GM12872 (cell line): ENCODE measurements around the gene SMIM7.

Source experiments
- CTCF ChIP-seq: IDR thresholded peaks from 3 replicates; pipeline ENCODE4 v1.5.1; 2011; ENCODE audit warnings: low read depth, mild to moderate bottlenecking, low read length, moderate library complexity; ENCODE audit not compliant: insufficient read depth

The SMIM7 gene

DNA sequence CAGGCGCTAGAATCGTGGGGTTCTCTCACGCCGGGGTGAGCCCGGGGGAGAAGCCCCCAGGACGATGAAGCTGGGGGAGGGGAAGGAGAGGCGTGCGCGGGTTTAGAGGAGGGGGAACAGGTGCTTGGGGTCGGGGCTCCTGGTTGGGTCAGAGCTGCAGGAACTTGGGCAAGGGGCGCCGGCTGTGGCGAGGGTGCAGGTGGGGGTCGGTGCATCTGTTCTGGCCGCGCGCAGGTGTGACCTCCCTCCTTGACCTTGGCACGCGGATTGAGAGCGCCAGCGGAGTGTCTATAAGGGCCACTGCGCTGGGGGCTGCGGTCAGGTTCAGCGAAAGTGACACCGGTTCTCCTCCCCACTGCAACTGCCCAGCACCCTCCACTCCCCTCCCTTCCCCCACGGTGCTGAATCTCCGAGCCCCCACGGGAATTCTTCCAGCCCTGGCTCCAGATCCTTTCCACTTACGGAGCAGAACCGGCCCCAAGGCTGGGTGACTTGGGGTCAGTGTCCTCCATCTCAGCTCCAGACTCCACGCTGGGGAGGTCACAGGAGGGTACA is 1.6 kb upstream of the SMIM7 start:
- TF ChIP-seq CTCF: no peak

- TF ChIP-seq CTCF: no peak
Observed at GRCh38 chr19:16660763-16661479, 977 bp upstream of the SMIM7 start, which contains the start of gene TMEM38A. TMEM38A (plus strand) TSS chr19:16661139; CDS start chr19:16661218, 79 bp downstream.

DNA sequence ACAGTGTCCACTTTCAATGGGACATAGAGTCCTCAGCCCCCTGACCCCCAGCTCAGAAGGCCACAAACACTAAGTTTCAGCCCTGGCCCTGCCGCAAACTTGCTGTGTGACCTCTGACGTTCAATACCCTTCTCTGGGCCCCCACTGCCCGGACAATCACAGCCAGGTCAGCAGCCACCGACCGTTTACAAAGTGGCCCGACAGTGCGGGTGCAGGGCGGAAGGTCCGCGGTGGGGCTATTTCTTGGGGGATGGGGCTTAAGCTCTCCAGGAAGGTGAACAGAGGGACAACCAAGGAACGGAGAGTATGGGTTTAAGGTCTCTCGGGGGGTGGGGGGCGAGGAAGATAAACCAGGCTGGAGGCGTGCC is 496 bp downstream of the SMIM7 start:
- no peak for TF ChIP-seq CTCF

DNA sequence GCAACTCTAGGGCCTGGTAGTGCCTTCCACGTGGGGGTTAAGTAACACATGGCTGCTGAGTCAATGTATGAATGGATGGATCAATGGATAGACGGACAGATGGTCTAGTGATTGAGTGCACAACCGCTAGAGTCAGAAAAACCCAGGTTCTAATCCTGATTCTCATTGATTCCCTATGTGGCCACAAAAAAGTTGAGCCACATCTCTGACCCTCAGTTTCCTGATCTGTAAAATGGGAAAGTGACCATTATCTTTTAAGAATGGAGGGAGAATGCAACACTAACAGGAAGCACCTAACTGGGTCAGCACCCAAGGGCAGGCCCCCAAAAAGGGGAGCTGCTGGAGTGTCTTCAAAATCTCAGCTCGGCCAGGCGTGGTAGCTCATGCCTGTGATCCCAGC is 2.6 kb downstream of the SMIM7 start:
- TF ChIP-seq CTCF: no peak

- no peak for TF ChIP-seq CTCF
Observed at GRCh38 chr19:16655727-16656126, 4.2 kb downstream of the SMIM7 start.

DNA sequence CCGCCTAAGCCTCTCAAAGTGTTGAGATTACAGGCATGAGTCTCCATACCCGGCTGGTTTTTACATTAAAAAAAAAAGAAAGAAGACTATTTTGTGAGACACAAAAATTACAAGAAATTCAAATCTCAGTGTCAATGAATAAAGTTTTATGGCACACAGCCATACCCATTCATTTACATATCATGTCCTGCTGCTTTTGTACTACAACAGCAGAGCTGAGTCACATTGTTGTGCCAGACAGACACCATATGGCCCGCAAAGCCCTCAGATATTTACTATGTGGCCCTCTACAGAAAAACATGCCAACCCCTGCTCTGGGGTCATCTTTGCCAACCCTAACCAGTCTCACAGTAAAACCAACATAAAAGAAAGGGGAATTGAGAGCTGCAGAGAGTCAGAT is 5.3 kb downstream of the SMIM7 start:
- TF ChIP-seq CTCF: no peak

GRCh38 chr19:16654140-16654539 is 5.8 kb downstream of the SMIM7 start:
- no peak for TF ChIP-seq CTCF
